Measurements from ENCODE around the gene MAPK10. TPM values are rescaled to one million over a fixed set of nuclear protein-coding genes. Genes with fewer than 3 reads are reported as not detected.

Gene MAPK10
- total and polyA plus RNA-seq, 2 donors (not counting 3 experiments of a cell fraction or from before 2014, with no cell fraction given), result 0.17 TPM; not detected in 1

- no peaks in the 10 kb centered on the region for H3K9me3 ChIP-seq (replicated peaks; ENCODE audit: control insufficient read depth, insufficient read depth, low read length)
- H3K4me2 ChIP-seq (ENCODE audit: insufficient read depth, low read length), result no peak overlapping the region
- H3K4me1 ChIP-seq (ENCODE audit: control insufficient read depth, extremely low read depth, insufficient read depth, low read length), result no peaks in the 10 kb centered on the region
- H3K79me2 ChIP-seq (ENCODE audit: control insufficient read depth, insufficient read depth, low read length), result no peaks in the 10 kb centered on the region
- dilution Hi-C loops (cut with MboI; ENCODE audit: extremely low pct_ligation_motif_present, low sequenced_read_pairs) (no loop called here), intact Hi-C loops (cut with micrococcal nuclease) (no loop called here)
- no peaks in the 10 kb centered on the region for H3K36me3 ChIP-seq (ENCODE audit: control insufficient read depth in 2 of 2, extremely low read depth in 1 of 2, insufficient read depth in 2 of 2, low read length in 2 of 2)
- no peak overlapping the region for H3K9ac ChIP-seq (replicated peaks; ENCODE audit: extremely low read depth, insufficient read depth, low read length)
- no peaks in the 10 kb centered on the region for H3K9me1 ChIP-seq (replicated peaks; ENCODE audit: control insufficient read depth, extremely low read depth, insufficient read depth, low read length)
- CTCF ChIA-PET, result interaction anchor here (0.6 to 1.1 kb wide), 2 partner anchors 10 to 44 kb away, joined by 3 read pairs; no protein-coding TSS in a partner anchor
- no peak for FAIRE-seq
- no peak for DNase-seq (ENCODE audit: low read depth, low spot score)
- POLR2A ChIA-PET, result no interaction called here
- TF ChIP-seq EZH2 (IDR thresholded peaks at IDR 0.05; ENCODE audit: borderline replicate concordance, low read depth, low read length, severe bottlenecking), result no peak
- TF ChIP-seq MAX (IDR thresholded peaks at IDR 0.05; ENCODE audit: insufficient read depth, insufficient read length), result no peak
- TF ChIP-seq GATA2 (IDR thresholded peaks at IDR 0.05; ENCODE audit: insufficient read depth, insufficient read length, low read depth, low read length), result no peak
- no peak for TF ChIP-seq CTCF (IDR thresholded peaks at IDR 0.05; ENCODE audit: extremely low read depth in 1 of 2, insufficient read depth in 1 of 2, low read depth in 1 of 2, low read length in 2 of 2)
- no peak for TF ChIP-seq FOS (IDR thresholded peaks at IDR 0.05; ENCODE audit: borderline replicate concordance, insufficient read depth, low read length)
- TF ChIP-seq JUN (IDR thresholded peaks at IDR 0.05; ENCODE audit: borderline replicate concordance, insufficient read depth, insufficient read length, low read depth), result no peak
- TF ChIP-seq POLR2A (IDR thresholded peaks at IDR 0.05; ENCODE audit: low read depth, low read length), result no peak
- no peak for TF ChIP-seq POLR2AphosphoS5 (IDR thresholded peaks at IDR 0.05; ENCODE audit: insufficient read depth, low read depth, low read length)
- no peak for TF ChIP-seq MYC (IDR thresholded peaks at IDR 0.05; ENCODE audit: low read depth, low read length)
- no peaks in the 10 kb centered on the region for H4K20me1 ChIP-seq (replicated peaks; ENCODE audit: control insufficient read depth, extremely low read depth, insufficient read depth, low read length)
- no TSS peak for BruUV-seq (replicated peaks)
- H3K27me3 ChIP-seq (ENCODE audit: control insufficient read depth in 2 of 2, insufficient read depth in 2 of 2, low read length in 2 of 2), result no peaks in the 10 kb centered on the region
- no peak overlapping the region for H2AFZ ChIP-seq (ENCODE audit: low read depth, low read length)
- H3K27ac ChIP-seq (ENCODE audit: insufficient read depth, low read depth, low read length), result no peak overlapping the region
- H3K4me3 ChIP-seq (replicated peaks in 1 of 3; ENCODE audit: insufficient read depth in 1 of 3, low read depth in 1 of 3, low read length in 3 of 3), result no peak overlapping the region
These were observed 59.3 kb downstream of the MAPK10 start for GRCh38 chr4:86300516-86300915.

Data from endothelial cell of umbilical vein (primary cell).